Upper lobe of left lung (tissue), 6 donors: Measurements from ENCODE around the gene IL16. TPM values are rescaled to one million over a fixed set of nuclear protein-coding genes. Genes with fewer than 3 reads are reported as not detected.
A peak's percentile ranks its signal among the peaks of the same experiment; 100 is the strongest.

ENCODE experiments used
- ATAC-seq, 2 donors: fragments of 200-7000 bp; cut with Tn5 transposase; one replicate each; pipeline ENCODE4 v1.9.1; 2022; ENCODE audit warnings: mild to moderate bottlenecking in 2 of 2, moderate library complexity in 2 of 2; ENCODE audit not compliant: low FRiP score in 2 of 2
- DNase-seq, 2 donors: peaks; one replicate each; pipeline ENCODE4 v3.0.0-alpha.2; 2019 to 2020
- H3K27ac ChIP-seq, 4 donors: fragments of 200-600 bp; sonication (generic); one replicate each; pipeline ENCODE4 v1.5.1; 2016 to 2019
- H3K27me3 ChIP-seq, 4 donors: fragments of 200-600 bp; sonication (generic); one replicate each; pipeline ENCODE4 v1.5.1; 2017 to 2019
- H3K36me3 ChIP-seq, 4 donors: fragments of 200-600 bp; sonication (generic); one replicate each; pipeline ENCODE4 v1.5.1; 2016 to 2019
- H3K4me1 ChIP-seq, 4 donors: fragments of 200-600 bp; sonication (generic); one replicate each; pipeline ENCODE4 v1.5.1; 2018 to 2019
- H3K4me3 ChIP-seq, 4 donors: fragments of 200-600 bp; sonication (generic); one replicate each; pipeline ENCODE4 v1.5.1; 2017 to 2019; ENCODE audit warnings: mild to moderate bottlenecking in 2 of 4, moderate library complexity in 1 of 4
- H3K9me3 ChIP-seq, 4 donors: fragments of 200-600 bp; sonication (generic); one replicate each; pipeline ENCODE4 v1.5.1; 2018 to 2019
- EP300 ChIP-seq, 4 donors: sonication (generic); formaldehyde crosslinking; IDR thresholded peaks; one replicate each; pipeline ENCODE4 v1.5.1; 2017; ENCODE audit warnings: antibody characterized with exemption in 4 of 4, control low read depth in 2 of 4
- POLR2A ChIP-seq, 4 donors: fragments of 450-650 bp; IDR thresholded peaks; one replicate each; pipeline ENCODE4 v1.5.1; 2016 to 2017; ENCODE audit warnings: antibody characterized with exemption in 4 of 4, mild to moderate bottlenecking in 2 of 4
- POLR2AphosphoS5 ChIP-seq, 2 donors: sonication (generic); formaldehyde crosslinking; IDR thresholded peaks; one replicate each; pipeline ENCODE4 v1.5.1; 2017; ENCODE audit warnings: antibody characterized with exemption in 2 of 2
- WGBS, 2 donors: methylation state at CpG; one replicate each; pipeline ENCODE4 v1.1.5; 2017 to 2018; 5-methylcytosine and 5-hydroxymethylcytosine counted together
- total RNA-seq, 6 donors: library from RNA; depleted of rRNA in 4 of 6; stranded (reverse); fragments of >200 nt in 4 of 6; gene quantifications; one replicate each; pipeline versions ENCODE4 v1.1.0 to v1.2.1, GENCODE V29; 2016 to 2021
- TF ChIP-seq, protein P1 (sequence below), 6 experiments: fragments of 450-650 bp in 4 of 6; fragments of 200-600 bp in 2 of 6; sonication (generic) in 2 of 6; IDR thresholded peaks; one replicate each; pipeline ENCODE4 v1.5.1; 2016 to 2019; ENCODE audit warnings: antibody characterized with exemption in 6 of 6
- donor health status: DM: no; HTN: no; CAD: no; lungs with moderate emphysema.
- donor health status: DM: no; HTN: yes; CAD: no; lungs with severe emphysema.

IL16 gene
- total RNA-seq, 6 donors from 2014 or later, result 18.9 to 102 (median 31.8) TPM

DNA sequence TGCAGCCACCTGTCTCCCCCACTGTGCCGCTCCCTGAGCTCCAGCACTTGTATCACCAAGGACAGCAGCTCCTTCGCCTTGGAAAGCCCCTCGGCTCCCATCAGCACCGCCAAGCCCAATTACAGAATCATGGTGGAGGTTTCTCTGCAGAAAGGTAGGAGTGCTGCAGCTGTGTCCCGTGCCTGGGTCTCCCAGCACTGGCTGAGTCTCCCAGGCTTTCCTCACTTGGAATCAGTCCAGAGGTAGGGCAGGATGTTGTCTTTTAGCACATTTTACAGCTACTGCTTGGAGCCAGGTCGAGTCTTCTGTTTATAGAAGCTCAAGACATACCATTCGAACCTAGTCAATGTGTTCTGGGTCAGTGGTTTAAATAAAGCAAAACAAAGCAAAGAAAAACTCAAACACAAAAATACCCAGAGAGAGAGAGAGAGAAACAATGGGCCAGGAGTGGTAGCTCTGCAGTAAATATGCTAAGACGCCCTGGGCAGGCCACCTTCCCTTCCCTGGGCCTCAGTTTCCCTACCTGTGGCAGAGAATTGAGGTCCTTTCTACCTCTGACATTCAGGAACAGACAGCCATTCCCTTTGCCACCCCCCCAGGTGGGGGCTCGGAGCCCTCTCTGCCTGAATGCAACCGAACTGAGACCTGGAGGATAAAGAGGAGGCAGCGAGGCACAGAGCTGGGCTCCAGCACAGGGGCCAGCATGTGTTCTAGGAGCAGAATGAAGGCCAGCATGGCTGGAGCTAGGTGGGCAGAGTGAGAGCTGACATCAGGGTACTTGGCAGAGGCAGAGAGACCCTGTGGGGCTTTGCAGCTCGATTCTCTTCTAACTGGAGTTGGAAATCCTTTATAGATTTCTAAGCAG lies 83.2 kb downstream of the IL16 start:
- no peaks in the 10 kb centered on the region for H3K9me3 ChIP-seq
- peaks cover under 1 to 7% (median 4%) of the 10 kb centered on the region in 4 donors for H3K4me1 ChIP-seq
- H3K36me3 ChIP-seq, result peaks cover 0 to 53% (median 6%) of the 10 kb centered on the region in 4 donors
- H3K27me3 ChIP-seq, result no peaks in the 10 kb centered on the region
- TF ChIP-seq POLR2AphosphoS5 (IDR thresholded peaks at IDR 0.05) (no peak), EP300 (IDR thresholded peaks at IDR 0.05) (no peak)
- TF ChIP-seq, protein P1, sequence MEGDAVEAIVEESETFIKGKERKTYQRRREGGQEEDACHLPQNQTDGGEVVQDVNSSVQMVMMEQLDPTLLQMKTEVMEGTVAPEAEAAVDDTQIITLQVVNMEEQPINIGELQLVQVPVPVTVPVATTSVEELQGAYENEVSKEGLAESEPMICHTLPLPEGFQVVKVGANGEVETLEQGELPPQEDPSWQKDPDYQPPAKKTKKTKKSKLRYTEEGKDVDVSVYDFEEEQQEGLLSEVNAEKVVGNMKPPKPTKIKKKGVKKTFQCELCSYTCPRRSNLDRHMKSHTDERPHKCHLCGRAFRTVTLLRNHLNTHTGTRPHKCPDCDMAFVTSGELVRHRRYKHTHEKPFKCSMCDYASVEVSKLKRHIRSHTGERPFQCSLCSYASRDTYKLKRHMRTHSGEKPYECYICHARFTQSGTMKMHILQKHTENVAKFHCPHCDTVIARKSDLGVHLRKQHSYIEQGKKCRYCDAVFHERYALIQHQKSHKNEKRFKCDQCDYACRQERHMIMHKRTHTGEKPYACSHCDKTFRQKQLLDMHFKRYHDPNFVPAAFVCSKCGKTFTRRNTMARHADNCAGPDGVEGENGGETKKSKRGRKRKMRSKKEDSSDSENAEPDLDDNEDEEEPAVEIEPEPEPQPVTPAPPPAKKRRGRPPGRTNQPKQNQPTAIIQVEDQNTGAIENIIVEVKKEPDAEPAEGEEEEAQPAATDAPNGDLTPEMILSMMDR (IDR thresholded peaks at IDR 0.05), result no peak
- ATAC-seq, result no peak
- H3K27ac ChIP-seq, result no peak overlapping the region
- no peak for DNase-seq
- 79 to 87% methylated on average over 11 to 12 of the region's 12 CpGs for WGBS, 2 donors
- H3K4me3 ChIP-seq, result no peak overlapping the region

DNA sequence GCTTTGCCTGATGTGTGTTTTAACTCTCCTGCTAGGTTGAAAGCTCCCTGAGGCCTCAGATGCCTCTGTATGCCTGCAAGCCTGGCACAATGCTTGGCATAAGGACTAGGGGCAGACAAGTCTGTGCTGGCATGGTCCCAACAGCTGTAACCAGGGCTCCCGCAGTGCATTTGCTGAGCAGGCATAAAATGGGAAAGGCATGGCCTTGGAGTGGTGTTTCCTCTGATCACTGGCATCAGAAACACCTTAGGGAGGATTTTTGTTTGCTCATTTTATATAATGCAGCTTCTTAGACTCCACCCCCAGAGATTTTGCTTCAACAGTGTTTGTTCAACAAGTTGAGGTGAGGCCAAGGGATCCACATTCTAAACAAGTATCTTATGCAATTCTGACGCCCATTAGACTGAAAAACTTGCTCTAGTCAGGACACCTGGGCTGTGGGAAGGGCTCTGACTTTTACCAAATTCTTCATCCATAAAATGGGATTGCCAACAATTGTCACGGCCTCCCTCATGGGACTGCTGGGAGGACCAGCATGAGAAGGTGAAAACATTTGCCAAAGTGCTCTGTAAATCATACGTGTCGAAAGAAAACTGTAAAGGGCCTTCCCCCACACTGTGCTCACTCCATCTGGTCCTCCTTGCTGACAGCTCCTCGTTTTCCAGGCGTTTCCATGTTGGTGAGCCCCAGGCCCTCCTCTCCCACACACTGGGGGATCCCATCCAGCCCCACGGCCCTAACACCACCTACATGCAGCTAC lies 84.2 kb downstream of the IL16 start:
- Histone ChIP-seq H3K4me1 (no peaks in the 10 kb centered on the region), H3K27me3 (no peaks in the 10 kb centered on the region), H3K4me3 (no peak overlapping the region), H3K9me3 (no peaks in the 10 kb centered on the region), H3K27ac (no peak overlapping the region), H3K36me3 (peaks cover 0 to 56% (median 6%) of the 10 kb centered on the region in 4 donors)
- peak in 1 of 2 donors; percentile 38 for ATAC-seq
- TF ChIP-seq POLR2A (IDR thresholded peaks at IDR 0.05), result no peak
- no peak for TF ChIP-seq POLR2AphosphoS5 (IDR thresholded peaks at IDR 0.05)
- TF ChIP-seq, protein P1 (IDR thresholded peaks at IDR 0.05), result no peak
- TF ChIP-seq EP300 (IDR thresholded peaks at IDR 0.05), result no peak
- 74 to 79% methylated on average over 8 of the region's 8 CpGs for WGBS, 2 donors
- DNase-seq, result no peak

DNA sequence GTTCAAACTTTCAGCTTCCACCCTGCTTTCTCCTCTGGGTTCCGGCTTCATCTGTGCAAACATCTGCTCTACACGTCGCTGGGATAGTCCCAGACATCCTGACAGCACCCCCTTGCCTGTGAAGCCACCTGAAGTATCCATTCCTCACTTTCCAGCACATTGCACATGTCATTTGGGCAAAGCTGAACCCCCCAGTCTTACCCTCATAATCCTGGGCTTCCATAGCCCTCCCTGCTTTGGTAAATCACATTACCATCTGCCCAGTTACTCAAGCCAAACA lies 84.7 kb downstream of the IL16 start:
- WGBS, 2 donors, result 94 to 99% methylated on average over 3 of the region's 3 CpGs
- no peaks in the 10 kb centered on the region for H3K4me1 ChIP-seq
- H3K27ac ChIP-seq, result no peak overlapping the region
- no peak for DNase-seq
- H3K27me3 ChIP-seq, result no peaks in the 10 kb centered on the region
- H3K4me3 ChIP-seq, result no peak overlapping the region
- no peak for TF ChIP-seq POLR2AphosphoS5 (IDR thresholded peaks at IDR 0.05)
- TF ChIP-seq, protein P1 (IDR thresholded peaks at IDR 0.05), result no peak
- no peak for TF ChIP-seq EP300 (IDR thresholded peaks at IDR 0.05)
- no peak for TF ChIP-seq POLR2A (IDR thresholded peaks at IDR 0.05)
- no peaks in the 10 kb centered on the region for H3K9me3 ChIP-seq
- H3K36me3 ChIP-seq, result peaks cover 0 to 61% (median 6%) of the 10 kb centered on the region in 4 donors
- no peak for ATAC-seq

DNA sequence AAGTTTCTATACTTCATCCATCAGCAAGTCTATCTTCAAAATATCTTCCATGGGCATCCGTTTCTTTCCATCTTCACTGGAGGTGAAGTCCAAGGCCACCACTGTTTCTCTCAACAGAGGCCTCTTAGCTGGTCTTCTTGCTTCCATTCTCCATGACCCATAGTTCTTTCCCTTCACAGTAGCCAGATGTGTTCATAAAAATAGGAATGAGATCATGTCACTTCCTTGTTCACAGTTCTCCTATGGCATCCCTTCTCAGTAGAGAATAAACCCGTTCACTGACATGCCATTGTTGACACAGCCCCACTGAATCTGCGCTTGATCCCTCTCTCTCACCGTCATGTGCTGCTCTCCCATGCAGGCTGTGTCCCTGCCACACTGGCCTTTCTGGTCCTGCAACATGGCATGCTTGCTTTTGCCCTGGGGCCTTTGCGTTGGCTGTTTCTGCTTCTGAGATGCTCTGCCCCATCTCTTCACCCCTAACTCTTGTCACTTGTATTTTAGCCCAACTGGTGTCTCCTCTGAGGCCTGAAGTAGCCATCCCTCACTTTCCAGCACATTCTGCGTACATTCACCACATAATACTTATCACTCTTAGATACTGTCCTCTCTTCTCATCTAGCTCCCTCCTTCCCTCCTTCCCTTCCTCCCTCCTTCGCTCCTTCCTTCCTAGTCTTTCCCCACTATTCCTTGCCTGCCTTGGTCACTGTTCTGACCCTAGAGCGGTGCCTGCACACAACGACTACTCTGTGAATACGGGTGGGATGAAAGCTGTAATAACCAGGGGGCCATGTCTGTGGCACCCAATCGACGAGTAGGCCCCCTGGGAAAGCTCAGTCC lies 85.3 kb downstream of the IL16 start:
- ATAC-seq (no peak), DNase-seq (no peak)
- TF ChIP-seq POLR2AphosphoS5 (IDR thresholded peaks at IDR 0.05) (no peak), EP300 (IDR thresholded peaks at IDR 0.05) (no peak), POLR2A (IDR thresholded peaks at IDR 0.05) (no peak)
- TF ChIP-seq, protein P1 (IDR thresholded peaks at IDR 0.05), result no peak
- Histone ChIP-seq H3K27ac (no peak overlapping the region), H3K36me3 (peaks cover 0 to 67% (median 6%) of the 10 kb centered on the region in 4 donors), H3K27me3 (no peaks in the 10 kb centered on the region), H3K9me3 (no peaks in the 10 kb centered on the region), H3K4me3 (no peak overlapping the region), H3K4me1 (no peaks in the 10 kb centered on the region)
- WGBS, 2 donors, result 92% methylated on average over 11 to 12 of the region's 12 CpGs
